NT2/D1 (cell line): ENCODE measurements around the gene SH2D1B.

Source experiments
- SUZ12 ChIP-seq: IDR thresholded peaks from 2 replicates; pipeline ENCODE4 v1.6.1; 2011; ENCODE audit not compliant: insufficient read length, insufficient read depth; ENCODE audit errors: extremely low read depth
- YY1 ChIP-seq: IDR thresholded peaks from 2 replicates; pipeline ENCODE4 v1.6.1; 2011; ENCODE audit not compliant: insufficient read length, insufficient read depth
- ZNF274 ChIP-seq: IDR thresholded peaks from 2 replicates; pipeline ENCODE4 v1.6.1; 2011; ENCODE audit warnings: mild to moderate bottlenecking, low read depth, low read length

DNA sequence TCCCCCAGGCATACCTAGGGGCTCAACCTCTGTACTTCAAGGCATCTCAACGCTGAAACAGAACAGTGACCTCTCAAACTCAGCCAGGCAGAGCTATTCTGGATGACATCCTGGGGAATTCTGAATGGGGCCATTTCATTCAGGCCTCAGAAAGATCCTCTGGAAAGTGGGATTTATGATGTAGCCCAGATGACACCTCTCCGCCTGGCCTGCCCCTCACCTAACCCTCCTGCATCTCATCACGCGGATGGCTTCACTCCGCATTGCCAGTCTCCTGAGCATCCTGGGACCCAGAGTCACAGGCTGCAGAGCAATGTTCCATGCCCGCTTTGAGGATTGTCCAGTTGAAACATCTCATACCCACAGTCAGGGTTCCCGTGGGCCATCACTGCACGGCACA is 36.5 kb downstream of the SH2D1B start:
- TF ChIP-seq ZNF274 (no peak), SUZ12 (no peak), YY1 (no peak)
